ENCODE data around the gene NEUROG1. TPM values are rescaled to one million over a fixed set of nuclear protein-coding genes. Genes with fewer than 3 reads are reported as not detected.

The NEUROG1 gene
- total RNA-seq, 2 experiments from 2014 or later: not detected

DNA sequence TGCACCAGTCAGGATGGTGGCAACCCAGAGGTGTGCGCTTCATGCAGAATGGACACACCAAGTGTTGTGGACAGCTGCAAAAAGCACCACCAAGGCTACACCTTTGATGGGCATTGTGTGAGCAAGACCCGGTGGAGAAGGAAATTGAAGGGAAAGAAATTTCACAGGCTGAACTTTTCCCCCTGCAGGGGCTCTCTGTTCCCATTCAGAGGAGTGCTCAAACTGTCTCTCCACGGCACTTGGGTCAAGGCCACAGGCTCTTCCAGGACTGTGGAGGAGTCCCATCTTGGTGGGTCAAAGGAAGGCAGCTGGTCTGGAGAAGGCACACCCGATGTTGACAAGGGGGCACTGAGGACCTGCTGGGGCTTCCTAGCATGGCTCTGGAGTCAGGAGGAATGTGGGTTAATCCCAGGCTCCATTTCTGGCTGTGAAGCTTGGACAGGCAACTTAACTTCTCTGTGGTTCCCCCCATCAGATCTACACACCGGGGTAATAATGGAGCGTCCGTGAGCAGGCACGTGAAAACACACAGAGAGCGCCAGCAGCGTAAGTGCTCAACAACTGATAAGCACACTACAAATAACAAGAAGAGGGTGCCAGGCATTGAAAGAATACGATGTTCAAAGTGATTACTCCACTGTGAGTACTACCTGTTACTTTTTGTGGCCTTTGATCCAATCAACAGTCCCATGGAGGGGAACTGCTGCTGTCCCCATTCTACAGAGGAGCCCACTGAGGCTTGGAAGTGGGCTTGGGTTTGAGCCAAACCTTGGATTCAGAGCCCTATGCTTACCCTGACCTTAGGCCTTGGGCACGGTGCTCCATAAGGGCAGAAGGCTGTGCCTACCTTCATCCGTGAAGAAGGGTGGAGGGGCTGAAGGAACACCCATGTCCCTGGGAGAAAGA lies 49.4 kb downstream of the NEUROG1 start:
- peaks cover 9% of the 10 kb centered on the region for H3K4me1 ChIP-seq (ENCODE audit: insufficient read depth, low read length)
- peaks cover 13% of the 10 kb centered on the region for H3K4me1 Mint-ChIP-seq (ENCODE audit: low read depth)
- no peaks in the 10 kb centered on the region for H3K36me3 ChIP-seq (ENCODE audit: insufficient read depth, low read length)
- H3K9me3 ChIP-seq (ENCODE audit: control insufficient read depth in 1 of 2, insufficient read depth in 1 of 2, low read length in 2 of 2): peaks cover 0 to 19% of the 10 kb centered on the region in 2 experiments
- H3K36me3 Mint-ChIP-seq (ENCODE audit: low read depth): no peaks in the 10 kb centered on the region
- peaks cover 50 to 55% of the 10 kb centered on the region in 2 experiments for H3K27me3 ChIP-seq (ENCODE audit: control insufficient read depth in 1 of 2, insufficient read depth in 2 of 2, low read length in 2 of 2)
- ChIA-PET POLR2A (no interaction called here), CTCF (no interaction called here)
- peaks cover 59% of the 10 kb centered on the region for H3K27me3 Mint-ChIP-seq
- H3K4me3 Mint-ChIP-seq: no peak overlapping the region
- TF ChIP-seq, protein P1, sequence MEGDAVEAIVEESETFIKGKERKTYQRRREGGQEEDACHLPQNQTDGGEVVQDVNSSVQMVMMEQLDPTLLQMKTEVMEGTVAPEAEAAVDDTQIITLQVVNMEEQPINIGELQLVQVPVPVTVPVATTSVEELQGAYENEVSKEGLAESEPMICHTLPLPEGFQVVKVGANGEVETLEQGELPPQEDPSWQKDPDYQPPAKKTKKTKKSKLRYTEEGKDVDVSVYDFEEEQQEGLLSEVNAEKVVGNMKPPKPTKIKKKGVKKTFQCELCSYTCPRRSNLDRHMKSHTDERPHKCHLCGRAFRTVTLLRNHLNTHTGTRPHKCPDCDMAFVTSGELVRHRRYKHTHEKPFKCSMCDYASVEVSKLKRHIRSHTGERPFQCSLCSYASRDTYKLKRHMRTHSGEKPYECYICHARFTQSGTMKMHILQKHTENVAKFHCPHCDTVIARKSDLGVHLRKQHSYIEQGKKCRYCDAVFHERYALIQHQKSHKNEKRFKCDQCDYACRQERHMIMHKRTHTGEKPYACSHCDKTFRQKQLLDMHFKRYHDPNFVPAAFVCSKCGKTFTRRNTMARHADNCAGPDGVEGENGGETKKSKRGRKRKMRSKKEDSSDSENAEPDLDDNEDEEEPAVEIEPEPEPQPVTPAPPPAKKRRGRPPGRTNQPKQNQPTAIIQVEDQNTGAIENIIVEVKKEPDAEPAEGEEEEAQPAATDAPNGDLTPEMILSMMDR (IDR thresholded peaks at IDR 0.05): no peak
- DNase-seq: no peak
- no peaks in the 10 kb centered on the region for H3K9me3 Mint-ChIP-seq
- ATAC-seq (ENCODE audit: poor library complexity): no peak
- H3K4me3 ChIP-seq (ENCODE audit: low read length): no peak overlapping the region
- H3K27ac Mint-ChIP-seq: no peak overlapping the region
- intact Hi-C loops (cut with DNase I, micrococcal nuclease): no loop called here
- H3K27ac ChIP-seq (ENCODE audit: low read depth in 1 of 2, low read length in 2 of 2): no peak overlapping the region

DNA sequence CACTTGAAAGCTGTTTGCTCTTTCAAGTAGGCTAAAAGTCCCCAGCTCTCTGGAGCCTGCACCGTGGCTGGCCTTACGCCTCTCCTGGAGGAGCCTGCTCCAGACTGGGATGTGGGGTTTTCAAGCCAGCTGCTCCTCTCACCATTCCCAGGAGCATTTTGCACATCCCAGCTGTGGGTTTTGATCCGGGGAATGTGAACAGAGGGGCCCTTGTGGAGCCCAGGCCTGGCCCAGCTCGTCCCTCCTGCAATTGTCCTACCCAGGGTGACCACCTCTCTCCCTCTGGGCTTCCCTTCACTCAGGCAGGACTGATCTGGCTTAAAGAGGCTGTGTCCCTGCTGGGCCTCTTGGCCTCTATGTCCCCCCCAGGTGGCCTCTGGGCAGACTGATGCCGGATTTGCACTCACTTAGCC lies 51.1 kb downstream of the NEUROG1 start:
- TF ChIP-seq, protein P1 (IDR thresholded peaks at IDR 0.05): no peak
- intact Hi-C loops (cut with DNase I, micrococcal nuclease): no loop called here
- Mint-ChIP-seq H3K4me1 (ENCODE audit: low read depth) (peaks cover 10% of the 10 kb centered on the region), H3K9me3 (no peaks in the 10 kb centered on the region), H3K36me3 (ENCODE audit: low read depth) (no peaks in the 10 kb centered on the region), H3K27me3 (peaks cover 53% of the 10 kb centered on the region), H3K27ac (no peak overlapping the region), H3K4me3 (no peak overlapping the region)
- no peak overlapping the region for H3K4me3 ChIP-seq (ENCODE audit: low read length)
- ChIA-PET CTCF (no interaction called here), POLR2A (no interaction called here)
- peaks cover 33 to 40% of the 10 kb centered on the region in 2 experiments for H3K27me3 ChIP-seq (ENCODE audit: control insufficient read depth in 1 of 2, insufficient read depth in 2 of 2, low read length in 2 of 2)
- ATAC-seq (ENCODE audit: poor library complexity) (no peak), DNase-seq (peak in 1 of 14 experiments; percentile 25)
- H3K4me1 ChIP-seq (ENCODE audit: insufficient read depth, low read length): peaks cover 4% of the 10 kb centered on the region
- H3K9me3 ChIP-seq (ENCODE audit: control insufficient read depth in 1 of 2, insufficient read depth in 1 of 2, low read length in 2 of 2): peaks cover 0 to 10% of the 10 kb centered on the region in 2 experiments
- H3K36me3 ChIP-seq (ENCODE audit: insufficient read depth, low read length): no peaks in the 10 kb centered on the region
- H3K27ac ChIP-seq (ENCODE audit: low read depth in 1 of 2, low read length in 2 of 2): no peak overlapping the region

Other genes starting within 250 kb of the NEUROG1 start
- 100 to 1,000 TPM; 114 to 120 TPM for gene MACROH2A1, start 136.7 kb downstream of the NEUROG1 start, total RNA-seq
- gene DCANP1, start 88.6 kb downstream of the NEUROG1 start, total RNA-seq: under 1 TPM in 1 of 2 experiments, not detected in 1; 0.08 TPM
- under 1 TPM in 1 of 2 experiments, not detected in 1; 0.11 TPM for gene TIFAB, start 83.6 kb downstream of the NEUROG1 start, total RNA-seq
- gene CXCL14, start 43.0 kb upstream of the NEUROG1 start, total RNA-seq: not detected